ENCODE measurements around the gene CAMK2A.

Gene CAMK2A

DNA sequence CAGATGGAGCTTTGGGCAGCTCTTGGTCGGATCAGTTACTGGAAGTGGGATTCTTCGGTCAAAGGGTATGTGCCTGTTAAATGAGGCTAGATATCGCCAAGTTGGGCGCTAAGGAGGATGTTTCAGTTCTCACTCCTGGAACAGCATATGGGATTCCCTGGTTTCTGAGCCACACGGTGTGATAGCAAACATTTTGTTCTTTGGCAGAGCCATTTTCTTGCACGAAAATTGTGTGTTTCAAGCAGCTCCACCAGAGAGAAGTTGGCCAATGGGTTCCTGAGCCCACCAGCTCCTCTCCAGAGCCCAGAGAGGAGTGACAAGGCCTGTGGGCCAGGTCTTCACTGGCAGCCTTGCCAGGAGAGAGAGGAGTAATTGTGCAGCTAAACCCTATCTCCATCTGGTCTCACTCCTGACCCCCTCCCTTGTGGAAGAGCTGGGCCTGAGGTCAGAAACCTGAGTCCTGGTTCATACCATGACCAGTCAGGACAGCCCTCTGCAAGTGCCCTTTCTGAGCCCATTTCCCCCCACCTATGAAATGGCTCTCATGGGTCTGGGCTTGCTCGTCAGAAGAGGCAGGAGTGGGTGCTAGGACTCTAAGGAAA, 110.5 kb downstream of the CAMK2A start:
- Histone ChIP-seq H2AFZ (ENCODE audit: low read depth, low read length, severe bottlenecking) (no peak overlapping the region), H3K4me2 (ENCODE audit: low read depth, low read length, poor library complexity, severe bottlenecking) (no peak overlapping the region), H3K9me2 (replicated peaks; ENCODE audit: insufficient read depth, low read length) (no peaks in the 10 kb centered on the region), H3K36me3 (ENCODE audit: low read length) (no peaks in the 10 kb centered on the region), H3K9me3 (ENCODE audit: insufficient read depth, low read length) (no peaks in the 10 kb centered on the region), H3K4me3 (ENCODE audit: insufficient read depth, low read length, poor library complexity, severe bottlenecking) (no peak overlapping the region), H3K27me3 (ENCODE audit: low read length) (no peaks in the 10 kb centered on the region), H4K20me1 (ENCODE audit: low read depth, low read length) (no peaks in the 10 kb centered on the region), H3K79me2 (ENCODE audit: insufficient read depth, low read length) (no peaks in the 10 kb centered on the region), H3K27ac (ENCODE audit: low read depth, low read length) (no peak overlapping the region), H3K9ac (ENCODE audit: low read length) (no peak overlapping the region), H3F3A (ENCODE audit: insufficient read depth) (no peaks in the 10 kb centered on the region)
- TF ChIP-seq EZH2phosphoT487 (conservative IDR thresholded peaks at IDR 0.05; ENCODE audit: low read length), result no peak
- TF ChIP-seq, protein P1, sequence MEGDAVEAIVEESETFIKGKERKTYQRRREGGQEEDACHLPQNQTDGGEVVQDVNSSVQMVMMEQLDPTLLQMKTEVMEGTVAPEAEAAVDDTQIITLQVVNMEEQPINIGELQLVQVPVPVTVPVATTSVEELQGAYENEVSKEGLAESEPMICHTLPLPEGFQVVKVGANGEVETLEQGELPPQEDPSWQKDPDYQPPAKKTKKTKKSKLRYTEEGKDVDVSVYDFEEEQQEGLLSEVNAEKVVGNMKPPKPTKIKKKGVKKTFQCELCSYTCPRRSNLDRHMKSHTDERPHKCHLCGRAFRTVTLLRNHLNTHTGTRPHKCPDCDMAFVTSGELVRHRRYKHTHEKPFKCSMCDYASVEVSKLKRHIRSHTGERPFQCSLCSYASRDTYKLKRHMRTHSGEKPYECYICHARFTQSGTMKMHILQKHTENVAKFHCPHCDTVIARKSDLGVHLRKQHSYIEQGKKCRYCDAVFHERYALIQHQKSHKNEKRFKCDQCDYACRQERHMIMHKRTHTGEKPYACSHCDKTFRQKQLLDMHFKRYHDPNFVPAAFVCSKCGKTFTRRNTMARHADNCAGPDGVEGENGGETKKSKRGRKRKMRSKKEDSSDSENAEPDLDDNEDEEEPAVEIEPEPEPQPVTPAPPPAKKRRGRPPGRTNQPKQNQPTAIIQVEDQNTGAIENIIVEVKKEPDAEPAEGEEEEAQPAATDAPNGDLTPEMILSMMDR (IDR thresholded peaks at IDR 0.05; ENCODE audit: insufficient read depth, low read length, poor library complexity, severe bottlenecking), result no peak

GRCh38 chr5:150178262-150178661, 111.3 kb downstream of the CAMK2A start:
- no peaks in the 10 kb centered on the region for H3K9me3 ChIP-seq (ENCODE audit: insufficient read depth, low read length)
- no peak overlapping the region for H3K4me2 ChIP-seq (ENCODE audit: low read depth, low read length, poor library complexity, severe bottlenecking)
- H3K79me2 ChIP-seq (ENCODE audit: insufficient read depth, low read length), result no peaks in the 10 kb centered on the region
- H3K4me3 ChIP-seq (ENCODE audit: insufficient read depth, low read length, poor library complexity, severe bottlenecking), result no peak overlapping the region
- H3F3A ChIP-seq (ENCODE audit: insufficient read depth), result no peaks in the 10 kb centered on the region
- no peak overlapping the region for H3K9ac ChIP-seq (ENCODE audit: low read length)
- H4K20me1 ChIP-seq (ENCODE audit: low read depth, low read length), result no peaks in the 10 kb centered on the region
- no peaks in the 10 kb centered on the region for H3K9me2 ChIP-seq (replicated peaks; ENCODE audit: insufficient read depth, low read length)
- H3K27me3 ChIP-seq (ENCODE audit: low read length), result no peaks in the 10 kb centered on the region
- TF ChIP-seq, protein P1 (IDR thresholded peaks at IDR 0.05; ENCODE audit: insufficient read depth, low read length, poor library complexity, severe bottlenecking), result no peak
- no peak for TF ChIP-seq EZH2phosphoT487 (conservative IDR thresholded peaks at IDR 0.05; ENCODE audit: low read length)
- no peaks in the 10 kb centered on the region for H3K36me3 ChIP-seq (ENCODE audit: low read length)
- no peak overlapping the region for H2AFZ ChIP-seq (ENCODE audit: low read depth, low read length, severe bottlenecking)
- H3K27ac ChIP-seq (ENCODE audit: low read depth, low read length), result no peak overlapping the region

DNA sequence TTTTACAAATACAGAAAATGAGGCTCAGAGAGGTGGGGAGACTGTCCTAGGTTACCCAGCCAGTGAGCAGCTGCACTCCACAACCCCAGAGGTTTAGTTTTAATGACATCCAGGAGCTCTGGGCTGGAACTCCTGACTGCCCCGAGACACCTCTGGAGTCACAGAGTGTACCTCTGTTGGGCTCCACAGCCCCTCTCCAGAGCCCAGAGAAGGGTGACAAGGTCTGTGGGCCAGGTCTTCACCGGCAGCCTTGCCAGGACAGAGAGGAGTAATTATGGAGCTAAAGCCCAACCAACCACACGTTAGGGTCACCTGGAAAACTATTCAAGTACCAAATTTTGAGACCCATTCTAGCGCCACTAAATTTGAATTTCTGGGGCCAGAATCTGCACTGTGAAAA, 111.9 kb downstream of the CAMK2A start:
- Histone ChIP-seq H3K27ac (ENCODE audit: low read depth, low read length) (no peak overlapping the region), H3F3A (ENCODE audit: insufficient read depth) (no peaks in the 10 kb centered on the region), H3K36me3 (ENCODE audit: low read length) (no peaks in the 10 kb centered on the region), H3K79me2 (ENCODE audit: insufficient read depth, low read length) (no peaks in the 10 kb centered on the region), H3K4me3 (ENCODE audit: insufficient read depth, low read length, poor library complexity, severe bottlenecking) (no peak overlapping the region), H3K9ac (ENCODE audit: low read length) (no peak overlapping the region), H3K9me2 (replicated peaks; ENCODE audit: insufficient read depth, low read length) (no peaks in the 10 kb centered on the region), H2AFZ (ENCODE audit: low read depth, low read length, severe bottlenecking) (no peak overlapping the region), H4K20me1 (ENCODE audit: low read depth, low read length) (no peaks in the 10 kb centered on the region), H3K27me3 (ENCODE audit: low read length) (no peaks in the 10 kb centered on the region), H3K4me2 (ENCODE audit: low read depth, low read length, poor library complexity, severe bottlenecking) (no peak overlapping the region), H3K9me3 (ENCODE audit: insufficient read depth, low read length) (no peaks in the 10 kb centered on the region)
- TF ChIP-seq, protein P1 (IDR thresholded peaks at IDR 0.05; ENCODE audit: insufficient read depth, low read length, poor library complexity, severe bottlenecking), result no peak
